ENCODE results near the gene KIF6.

GRCh38 chr6:39333644-39334438, 391.4 kb downstream of the KIF6 start:
- TF ChIP-seq CTCF (IDR thresholded peaks at IDR 0.05) (no peak), EZH2 (IDR thresholded peaks at IDR 0.05; ENCODE audit: borderline replicate concordance, insufficient read depth, low read depth, low read length, poor library complexity, severe bottlenecking) (no peak)

All from B cell (primary cell).